Heart right ventricle (tissue), 16 donors: Measurements from ENCODE around the gene TEAD2. TPM values are rescaled to one million over a fixed set of nuclear protein-coding genes. Genes with fewer than 3 reads are reported as not detected.

Source experiments
- ATAC-seq, 8 donors: fragments of 200-7000 bp; cut with Tn5 transposase; one replicate each; pipeline ENCODE4 v1.9.1; 2020; ENCODE audit warnings: mild to moderate bottlenecking in 8 of 8, moderate library complexity in 8 of 8, moderate number of reproducible peaks in 1 of 8
- DNase-seq, 2 donors: peaks; one replicate each; pipeline ENCODE4 v3.0.0-alpha.2; 2020
- H3K27ac ChIP-seq, 10 donors: fragments of 200-600 bp; sonication (generic) in 2 of 10; one replicate each; pipeline versions ENCODE4 v1.5.0 to v1.8.0; 2020 to 2022; ENCODE audit warnings: mild to moderate bottlenecking in 3 of 10
- H3K27me3 ChIP-seq, 7 donors: fragments of 200-600 bp; one replicate each; pipeline ENCODE4 v1.8.0; 2021 to 2022; ENCODE audit warnings: mild to moderate bottlenecking in 2 of 7
- H3K36me3 ChIP-seq, 9 donors: fragments of 200-600 bp; sonication (generic) in 1 of 9; one replicate each; pipeline versions ENCODE4 v1.5.0 to v1.8.0; 2020 to 2022; ENCODE audit warnings: mild to moderate bottlenecking in 2 of 9
- H3K4me1 ChIP-seq, 9 donors: fragments of 200-600 bp; sonication (generic) in 1 of 9; one replicate each; pipeline versions ENCODE4 v1.5.0 to v1.8.0; 2020 to 2022; ENCODE audit warnings: mild to moderate bottlenecking in 4 of 9
- H3K4me3 ChIP-seq, 10 donors: fragments of 200-600 bp; sonication (generic) in 2 of 10; one replicate each; pipeline versions ENCODE4 v1.5.0 to v1.8.0; 2020 to 2022; ENCODE audit warnings: mild to moderate bottlenecking in 7 of 10, moderate library complexity in 2 of 10
- H3K9me3 ChIP-seq, 11 donors: fragments of 200-600 bp in 10 of 11; sonication (generic) in 2 of 11; one replicate each; pipeline versions ENCODE4 v1.5.0 to v1.8.0; 2013 to 2022; ENCODE audit warnings: mild to moderate bottlenecking in 2 of 11, control low read depth in 1 of 11, moderate library complexity in 1 of 11
- WGBS, 2 donors: extraction: QIAGEN DNeasy Blood & Tissue Kit; methylation state at CpG; one replicate each; pipeline ENCODE4 v1.1.7; 2013; ENCODE audit warnings: inconsistent platforms in 1 of 2; 5-methylcytosine and 5-hydroxymethylcytosine counted together
- intact Hi-C, 10 donors: fragments of 100-400 bp; cut with DNase I; formaldehyde crosslinking; loops; one replicate each; pipeline versions ENCODE4 v1.11.1 to v1.14.2; 2022
- polyA plus RNA-seq, 2 donors: library from polyadenylated mRNA; stranded (reverse); fragments of 200-250 nt; gene quantifications; one replicate each; pipeline ENCODE4 v1.2.3, GENCODE V29; 2013
- total RNA-seq, 10 donors: library from RNA; stranded (reverse); fragmentation: NEBNext Ultra II Directional in 3 of 10; extraction: Animal tissue kit (Norgen Biotek cat#: 25700) in 3 of 10; gene quantifications; one replicate each; pipeline versions ENCODE4 v1.2.1 to v1.2.4, GENCODE V29; 2021 to 2023
- TF ChIP-seq, protein P1 (sequence below), 9 donors: fragments of 200-600 bp; sonication (generic) in 2 of 9; IDR thresholded peaks; one replicate each; pipeline versions ENCODE4 v1.5.0 to v1.8.0; 2021 to 2022; ENCODE audit warnings: antibody characterized with exemption in 9 of 9, mild to moderate bottlenecking in 5 of 9, moderate library complexity in 1 of 9
- donor health status: Arrhythmogenic right ventricular cardiomyopathy.
- donor health status: ischemic (EF 13 %, LVEDD 7.1; RV severe dilation, severe dysfunction).
- donor health status: healthy with polysubstance abuse.
- donor health status: DM: no; HTN: yes; CAD: no.
- donor health status: DM: no; HTN: no; CAD: no.
- donor health status: ischemic (EF 25% LVEDD 6.9; RV normal size, moderate dysfunction).
- donor health status: ischemic (EF 25% LVEDD 5.7; RV mildly dilated, moderate dysfunction).
- donor health status: healthy.
- donor health status: DM: yes; HTN: yes; CAD: no.
- donor health status: Ischemic cardiomyopathy.
- donor health status: ischemic (EF 35%, LVEDD 5.7; RV mildly dilated, moderate dysfunction).
- donor health status: nonischemic (EF 11% LVEDD 7.7; RV severe dilation, severe dysfunction).
- donor health status: DM: yes; HTN: yes; CAD: no.
- donor health status: PGD.
- donor health status: ischemic (EF 29% LVEDD 5.4; RV normal size, mild dysfunction).
- donor health status: nonischemic (EF 23%, LVEDD 6.1; RV moderate dilation, normal function).

TEAD2 gene
- total and polyA plus RNA-seq, 12 donors = 34.1 to 67.8 (median 45.1) TPM

DNA sequence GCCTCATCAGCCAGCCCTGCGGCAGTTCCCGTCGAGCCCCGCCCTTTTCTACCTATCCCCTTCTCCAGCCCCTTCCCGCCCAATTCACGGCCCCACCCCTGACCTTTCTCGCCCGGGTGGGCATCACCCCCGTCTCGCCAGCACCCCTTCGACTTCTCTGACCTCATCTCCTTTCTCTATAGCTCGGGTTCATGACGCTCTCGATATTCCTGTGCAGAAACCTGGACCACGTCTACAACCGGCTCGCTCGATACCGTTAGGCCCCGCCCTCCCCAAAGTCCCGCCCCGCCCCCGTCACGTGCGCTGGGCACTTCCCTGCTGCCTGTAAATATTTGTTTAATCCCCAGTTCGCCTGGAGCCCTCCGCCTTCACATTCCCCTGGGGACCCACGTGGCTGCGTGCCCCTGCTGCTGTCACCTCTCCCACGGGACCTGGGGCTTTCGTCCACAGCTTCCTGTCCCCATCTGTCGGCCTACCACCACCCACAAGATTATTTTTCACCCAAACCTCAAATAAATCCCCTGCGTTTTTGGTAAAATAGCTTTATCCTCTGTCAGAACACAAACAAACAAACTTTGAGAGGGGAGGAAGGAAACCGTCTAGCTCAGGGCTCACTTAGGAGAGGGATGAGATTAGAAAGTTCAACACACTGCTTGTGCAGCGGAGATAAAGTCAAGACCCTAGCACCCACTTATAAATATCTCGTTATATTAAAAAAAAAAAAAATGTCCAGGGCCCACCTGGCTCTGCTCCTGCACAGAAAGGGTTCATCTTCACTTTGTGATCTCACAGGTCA is 21.9 kb downstream of the TEAD2 start:
- peaks cover 2 to 37% (median 27%) of the 10 kb centered on the region in 9 donors for H3K4me1 ChIP-seq
- peak overlapping the region; percentile 0 to 88 (median 80) for H3K27ac ChIP-seq
- no peaks in the 10 kb centered on the region for H3K27me3 ChIP-seq
- H3K36me3 ChIP-seq = peaks cover 0 to 79% (median 35%) of the 10 kb centered on the region in 9 donors
- TF ChIP-seq, protein P1, sequence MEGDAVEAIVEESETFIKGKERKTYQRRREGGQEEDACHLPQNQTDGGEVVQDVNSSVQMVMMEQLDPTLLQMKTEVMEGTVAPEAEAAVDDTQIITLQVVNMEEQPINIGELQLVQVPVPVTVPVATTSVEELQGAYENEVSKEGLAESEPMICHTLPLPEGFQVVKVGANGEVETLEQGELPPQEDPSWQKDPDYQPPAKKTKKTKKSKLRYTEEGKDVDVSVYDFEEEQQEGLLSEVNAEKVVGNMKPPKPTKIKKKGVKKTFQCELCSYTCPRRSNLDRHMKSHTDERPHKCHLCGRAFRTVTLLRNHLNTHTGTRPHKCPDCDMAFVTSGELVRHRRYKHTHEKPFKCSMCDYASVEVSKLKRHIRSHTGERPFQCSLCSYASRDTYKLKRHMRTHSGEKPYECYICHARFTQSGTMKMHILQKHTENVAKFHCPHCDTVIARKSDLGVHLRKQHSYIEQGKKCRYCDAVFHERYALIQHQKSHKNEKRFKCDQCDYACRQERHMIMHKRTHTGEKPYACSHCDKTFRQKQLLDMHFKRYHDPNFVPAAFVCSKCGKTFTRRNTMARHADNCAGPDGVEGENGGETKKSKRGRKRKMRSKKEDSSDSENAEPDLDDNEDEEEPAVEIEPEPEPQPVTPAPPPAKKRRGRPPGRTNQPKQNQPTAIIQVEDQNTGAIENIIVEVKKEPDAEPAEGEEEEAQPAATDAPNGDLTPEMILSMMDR (IDR thresholded peaks at IDR 0.05) = no peak
- ATAC-seq (peak; percentile 18 to 75 (median 46)), DNase-seq (peak; percentile 81 to 82)
- intact Hi-C loops = no loop called here
- peak overlapping the region in 9 of 10 donors; percentile 27 to 63 (median 45) for H3K4me3 ChIP-seq
- no peaks in the 10 kb centered on the region for H3K9me3 ChIP-seq
- 24 to 31% methylated on average over 36 of the region's 36 CpGs for WGBS, 2 donors

- Histone ChIP-seq H3K9me3 (no peaks in the 10 kb centered on the region), H3K4me1 (peaks cover 2 to 45% (median 27%) of the 10 kb centered on the region in 9 donors), H3K4me3 (peak overlapping the region in 9 of 10 donors; percentile 27 to 63 (median 45)), H3K27me3 (no peaks in the 10 kb centered on the region), H3K27ac (peak overlapping the region; percentile 0 to 88 (median 80)), H3K36me3 (peaks cover 0 to 71% (median 29%) of the 10 kb centered on the region in 9 donors)
- intact Hi-C loops = loop anchor here in 1 of 10 donors (2.0 kb wide), 1 partner anchor 23 kb away; the partner anchor contains the start of genes DKKL1 and TEAD2
- TF ChIP-seq, protein P1 (IDR thresholded peaks at IDR 0.05) = no peak
- ATAC-seq (peak; percentile 94 to 97 (median 96)), DNase-seq (peak; percentile 88 to 91)
- WGBS, 2 donors = 8 to 9% methylated on average over 46 to 47 of the region's 47 CpGs
These were observed 22.7 kb downstream of the TEAD2 start for GRCh38 chr19:49339301-49340068.

- no peaks in the 10 kb centered on the region for H3K9me3 ChIP-seq
- intact Hi-C loops = loop anchor here in 1 of 10 donors (2.0 kb wide), 1 partner anchor 24 kb away; the partner anchor contains the start of genes DKKL1 and TEAD2
- no peaks in the 10 kb centered on the region for H3K27me3 ChIP-seq
- DNase-seq (peak; percentile 69 to 73), ATAC-seq (peak; percentile 28 to 70 (median 63))
- H3K36me3 ChIP-seq = peaks cover 0 to 64% (median 23%) of the 10 kb centered on the region in 9 donors
- peak overlapping the region in 9 of 10 donors; percentile 27 to 63 (median 45) for H3K4me3 ChIP-seq
- peaks cover 2 to 51% (median 27%) of the 10 kb centered on the region in 9 donors for H3K4me1 ChIP-seq
- H3K27ac ChIP-seq = peak overlapping the region in 9 of 10 donors; percentile 10 to 88 (median 80)
- 9 to 13% methylated on average over 30 of the region's 30 CpGs for WGBS, 2 donors
- TF ChIP-seq, protein P1 (IDR thresholded peaks at IDR 0.05) = no peak
These were observed 23.4 kb downstream of the TEAD2 start for GRCh38 chr19:49338691-49339300.
